Mammary epithelial cell (primary cell): ENCODE results near the gene TBL1X.

Experiments
- CTCF ChIP-seq, 2 donors: IDR thresholded peaks in 1 of 2; conservative IDR thresholded peaks in 1 of 2; 2 replicates each; pipeline ENCODE4 v1.5.1; 2011 to 2012; ENCODE audit warnings: inconsistent platforms in 2 of 2, low read length in 2 of 2, mild to moderate bottlenecking in 2 of 2, control low read depth in 1 of 2, low read depth in 1 of 2; ENCODE audit not compliant: insufficient read depth in 1 of 2; ENCODE audit errors: extremely low read depth in 1 of 2
- EZH2 ChIP-seq: IDR thresholded peaks from 2 replicates; pipeline ENCODE4 v1.6.1; 2012; ENCODE audit warnings: low read length, inconsistent platforms, borderline replicate concordance

DNA sequence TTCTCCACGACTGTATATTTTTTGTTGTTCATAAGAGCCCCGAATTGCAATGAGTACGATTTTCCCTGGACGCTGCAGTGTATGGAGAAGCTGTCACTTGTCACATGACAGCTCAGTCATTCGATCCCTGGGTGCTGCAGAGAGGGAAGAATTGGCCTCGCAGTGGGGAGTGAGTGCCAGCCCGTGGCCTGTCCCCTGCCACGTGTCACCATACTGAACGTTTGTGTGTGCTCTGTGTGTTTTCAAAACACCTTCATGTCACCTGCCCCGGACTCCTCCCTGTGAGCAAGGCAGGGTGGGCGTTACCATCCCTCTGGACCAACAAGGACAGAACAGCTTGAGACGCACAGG is 77.9 kb downstream of the TBL1X start:
- no peak for TF ChIP-seq CTCF (conservative IDR thresholded peaks at IDR 0.05 in 1 of 2, IDR thresholded peaks at IDR 0.05 in 1 of 2; ENCODE audit: extremely low read depth in 1 of 2, insufficient read depth in 1 of 2, low read depth in 1 of 2, low read length in 2 of 2)
- TF ChIP-seq EZH2, result no peak
